HL-60 (cell line): ENCODE measurements around the gene STIMATE.

Source experiments
- DNase-seq, 2 experiments: peaks; one replicate each; pipeline ENCODE4 v3.0.0-alpha.2; 2010 to 2020; ENCODE audit warnings: low read depth in 1 of 2, low spot score in 1 of 2
- H3K27ac ChIP-seq: fragments of 250-450 bp; sonication (Bioruptor Pico); replicated peaks from 2 replicates; pipeline ENCODE4 v1.5.1; 2020; ENCODE audit warnings: mild to moderate bottlenecking, moderate library complexity
- H3K27me3 ChIP-seq: fragments of 250-450 bp; sonication (Bioruptor Pico); 2 replicates; pipeline ENCODE4 v1.5.1; 2021; ENCODE audit warnings: mild to moderate bottlenecking, moderate library complexity; ENCODE audit not compliant: insufficient read depth, poor library complexity, severe bottlenecking
- H3K4me3 ChIP-seq: replicated peaks from 2 replicates; pipeline ENCODE4 v1.5.1; 2011; ENCODE audit warnings: mild to moderate bottlenecking, control low read depth, low read length; ENCODE audit not compliant: insufficient read depth
- CTCF ChIP-seq: IDR thresholded peaks from one replicate; pipeline ENCODE4 v1.5.1; 2011; ENCODE audit warnings: low read length, control low read depth, inconsistent platforms; ENCODE audit not compliant: insufficient read depth
- GABPA ChIP-seq: IDR thresholded peaks from 2 replicates; pipeline ENCODE4 v1.6.1; 2012; ENCODE audit warnings: low read depth
- POLR2AphosphoS5 ChIP-seq: IDR thresholded peaks from 2 replicates; pipeline ENCODE4 v1.6.1; 2012; ENCODE audit warnings: low read depth
- REST ChIP-seq: IDR thresholded peaks from 2 replicates; pipeline ENCODE4 v1.6.1; 2012; ENCODE audit warnings: low read depth; ENCODE audit not compliant: insufficient replicate concordance
- SPI1 ChIP-seq: IDR thresholded peaks from 2 replicates; pipeline ENCODE4 v1.6.1; 2012; ENCODE audit warnings: low read depth, mild to moderate bottlenecking, borderline replicate concordance

Gene STIMATE

GRCh38 chr3:52891164-52891563, 6.2 kb downstream of the STIMATE start:
- TF ChIP-seq GABPA, result no peak
- no peak for TF ChIP-seq POLR2AphosphoS5
- TF ChIP-seq SPI1, result peak; percentile 56
- peak in 1 of 2 experiments; percentile 26 for DNase-seq
- Histone ChIP-seq H3K27ac (peak overlapping the region; percentile 79), H3K4me3 (no peak overlapping the region), H3K27me3 (no peaks in the 10 kb centered on the region)

GRCh38 chr3:52890735-52891134, 6.6 kb downstream of the STIMATE start:
- H3K4me3 ChIP-seq, result no peak overlapping the region
- no peak for DNase-seq
- no peaks in the 10 kb centered on the region for H3K27me3 ChIP-seq
- H3K27ac ChIP-seq, result peak overlapping the region; percentile 79
- no peak for TF ChIP-seq GABPA
- no peak for TF ChIP-seq POLR2AphosphoS5
- no peak for TF ChIP-seq SPI1
- no peak for TF ChIP-seq REST
- TF ChIP-seq CTCF, result no peak

GRCh38 chr3:52889901-52890300, 7.4 kb downstream of the STIMATE start:
- DNase-seq, result no peak
- TF ChIP-seq SPI1, result no peak
- TF ChIP-seq CTCF, result no peak
- TF ChIP-seq GABPA, result no peak
- no peak overlapping the region for H3K4me3 ChIP-seq
- H3K27ac ChIP-seq, result no peak overlapping the region; the same call in 1 of the 2 replicates
- H3K27me3 ChIP-seq, result no peaks in the 10 kb centered on the region

GRCh38 chr3:52887166-52887565, 10.2 kb downstream of the STIMATE start:
- Histone ChIP-seq H3K4me3 (no peak overlapping the region), H3K27me3 (no peaks in the 10 kb centered on the region), H3K27ac (no peak overlapping the region)
- DNase-seq, result no peak
- TF ChIP-seq GABPA, result no peak

- no peaks in the 10 kb centered on the region for H3K27me3 ChIP-seq
- DNase-seq, result no peak
- TF ChIP-seq REST (no peak), POLR2AphosphoS5 (no peak), SPI1 (no peak), GABPA (no peak), CTCF (no peak)
- no peak overlapping the region for H3K4me3 ChIP-seq
- H3K27ac ChIP-seq, result no peak overlapping the region
These were observed 11.2 kb downstream of the STIMATE start for GRCh38 chr3:52886049-52886730.
